ENCODE results near the gene TMEM121. TPM values are rescaled to one million over a fixed set of nuclear protein-coding genes. Genes with fewer than 3 reads are reported as not detected.

The TMEM121 gene
- polyA plus RNA-seq, 3 donors = 0.08 to 0.11 TPM; not detected in 1

DNA sequence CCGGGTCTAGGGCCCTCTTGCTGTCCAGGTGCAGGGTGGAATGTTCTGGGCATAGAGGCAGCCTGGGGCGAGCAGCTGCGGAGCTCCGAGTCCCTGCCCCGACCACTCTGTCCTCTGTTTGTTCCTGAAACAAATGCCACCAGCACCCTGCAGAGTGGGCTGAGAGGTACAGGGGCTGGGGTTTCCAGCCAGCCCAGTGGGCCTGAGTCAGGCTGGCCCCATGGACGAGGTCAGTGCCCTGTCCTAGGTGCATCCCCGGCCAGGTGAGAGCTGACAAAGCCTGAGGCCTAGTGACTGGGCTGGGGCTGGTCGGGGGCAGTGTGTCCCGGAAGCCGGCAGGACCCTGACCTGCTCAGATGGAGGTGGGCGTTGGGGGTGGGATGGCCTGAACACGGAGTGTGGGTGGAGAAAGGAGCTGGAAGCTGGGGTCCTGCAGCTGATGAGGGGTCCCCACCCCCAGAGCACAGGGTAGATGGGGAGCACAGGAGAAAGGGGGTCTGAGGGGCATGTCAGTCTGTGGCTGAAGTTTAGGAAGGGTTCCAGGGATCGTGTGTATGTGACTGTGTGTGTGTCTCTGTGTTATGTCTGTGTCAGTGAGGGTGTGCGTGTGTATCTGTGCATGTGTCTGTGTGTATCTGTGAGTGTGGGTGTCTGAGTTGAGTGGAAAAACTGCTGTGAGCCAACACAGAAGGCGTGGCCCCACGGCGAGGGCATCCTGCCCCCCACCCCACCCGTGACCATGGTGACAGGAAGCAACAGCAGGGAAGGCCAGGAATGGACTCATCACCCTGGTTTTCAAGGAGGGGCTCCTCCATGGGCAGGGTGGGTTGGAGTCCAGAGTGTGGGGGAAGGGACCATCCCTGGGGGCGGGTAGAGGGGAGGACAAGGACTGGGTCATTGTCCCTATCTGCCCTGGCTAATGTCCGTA is 42.0 kb upstream of the TMEM121 start:
- Histone ChIP-seq H3K4me1 (ENCODE audit: control insufficient read depth in 1 of 2, insufficient read depth in 2 of 2, low read length in 2 of 2) (peaks cover 76 to 84% of the 10 kb centered on the region in 2 donors), H3K79me2 (ENCODE audit: insufficient read depth, low read length) (no peaks in the 10 kb centered on the region), H3K4me2 (replicated peaks; ENCODE audit: extremely low read depth, low read length, poor library complexity, severe bottlenecking) (no peak overlapping the region), H3K27me3 (ENCODE audit: control insufficient read depth in 2 of 2, insufficient read depth in 2 of 2, low read length in 2 of 2) (peaks cover 4 to 52% of the 10 kb centered on the region in 2 donors), H3K9ac (ENCODE audit: insufficient read depth, low read length, poor library complexity, severe bottlenecking) (no peak overlapping the region), H3K27ac (ENCODE audit: low read depth in 1 of 2, low read length in 2 of 2) (no peak overlapping the region), H3K4me3 (replicated peaks in 1 of 3; ENCODE audit: low read depth in 2 of 3, low read length in 3 of 3) (no peak overlapping the region), H4K20me1 (ENCODE audit: insufficient read depth, low read length) (peaks cover 11% of the 10 kb centered on the region), H3K9me3 (replicated peaks in 1 of 2; ENCODE audit: control insufficient read depth in 1 of 2, insufficient read depth in 1 of 2, low read length in 2 of 2) (peaks cover 0 to 3% of the 10 kb centered on the region in 2 donors), H3K36me3 (replicated peaks in 1 of 2; ENCODE audit: control insufficient read depth in 1 of 2, insufficient read depth in 2 of 2, low read length in 2 of 2) (peaks cover 0 to 3% of the 10 kb centered on the region in 2 donors), H2AFZ (ENCODE audit: insufficient read depth, low read depth, low read length, poor library complexity, severe bottlenecking) (no peak overlapping the region)
- intact Hi-C loops (cut with micrococcal nuclease) = loop anchor here (5.0 to 10.0 kb wide), 2 partner anchors 412 to 420 kb away; partner anchors contain the start of gene GPR132 (in 1 of the 2)
- H3K27me3 Mint-ChIP-seq (ENCODE audit: low read depth in 3 of 3) = peaks cover 40 to 71% (median 43%) of the 10 kb centered on the region in 3 donors
- DNase-seq = peak; percentile 35 to 53 (median 44)
- peaks cover 5 to 10% of the 10 kb centered on the region in 2 donors for H3K36me3 Mint-ChIP-seq
- WGBS (ENCODE audit: insufficient coverage) = 91% methylated on average over 9 of the region's 20 CpGs
- H3K4me1 Mint-ChIP-seq = peaks cover 68% of the 10 kb centered on the region
- peaks cover 0 to 14% (median 6%) of the 10 kb centered on the region in 7 donors for H3K9me3 Mint-ChIP-seq
- peak overlapping the region; percentile 8 to 92 (median 88) for H3K27ac Mint-ChIP-seq
- TF ChIP-seq, protein P1, sequence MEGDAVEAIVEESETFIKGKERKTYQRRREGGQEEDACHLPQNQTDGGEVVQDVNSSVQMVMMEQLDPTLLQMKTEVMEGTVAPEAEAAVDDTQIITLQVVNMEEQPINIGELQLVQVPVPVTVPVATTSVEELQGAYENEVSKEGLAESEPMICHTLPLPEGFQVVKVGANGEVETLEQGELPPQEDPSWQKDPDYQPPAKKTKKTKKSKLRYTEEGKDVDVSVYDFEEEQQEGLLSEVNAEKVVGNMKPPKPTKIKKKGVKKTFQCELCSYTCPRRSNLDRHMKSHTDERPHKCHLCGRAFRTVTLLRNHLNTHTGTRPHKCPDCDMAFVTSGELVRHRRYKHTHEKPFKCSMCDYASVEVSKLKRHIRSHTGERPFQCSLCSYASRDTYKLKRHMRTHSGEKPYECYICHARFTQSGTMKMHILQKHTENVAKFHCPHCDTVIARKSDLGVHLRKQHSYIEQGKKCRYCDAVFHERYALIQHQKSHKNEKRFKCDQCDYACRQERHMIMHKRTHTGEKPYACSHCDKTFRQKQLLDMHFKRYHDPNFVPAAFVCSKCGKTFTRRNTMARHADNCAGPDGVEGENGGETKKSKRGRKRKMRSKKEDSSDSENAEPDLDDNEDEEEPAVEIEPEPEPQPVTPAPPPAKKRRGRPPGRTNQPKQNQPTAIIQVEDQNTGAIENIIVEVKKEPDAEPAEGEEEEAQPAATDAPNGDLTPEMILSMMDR (IDR thresholded peaks at IDR 0.05) = no peak
- H3K4me3 Mint-ChIP-seq = peak overlapping the region; percentile 20 to 85

DNA sequence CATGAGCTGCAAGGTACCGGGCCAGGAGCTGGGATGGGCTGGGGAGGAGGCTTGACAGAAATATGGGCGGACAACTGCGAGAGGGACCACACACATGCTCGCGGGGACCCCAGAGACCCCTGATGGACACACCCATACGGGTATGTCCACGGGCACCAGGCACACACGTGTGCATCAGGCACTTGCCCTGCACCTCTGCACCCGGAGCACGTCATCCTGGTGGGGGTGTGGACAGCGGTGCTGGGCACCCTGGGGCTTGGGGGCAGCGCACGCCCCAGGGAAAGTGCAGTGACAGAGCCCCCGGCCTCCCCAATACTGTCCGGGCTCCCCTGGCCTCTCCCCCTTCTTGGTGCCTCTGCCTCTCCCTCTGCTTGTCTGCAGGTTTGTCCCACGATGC is 41.4 kb upstream of the TMEM121 start:
- intact Hi-C loops (cut with micrococcal nuclease) = loop anchor here (5.0 to 10.0 kb wide), 2 partner anchors 413 to 420 kb away; partner anchors contain the start of gene GPR132 (in 1 of the 2)
- Histone ChIP-seq H4K20me1 (ENCODE audit: insufficient read depth, low read length) (peaks cover 13% of the 10 kb centered on the region), H2AFZ (ENCODE audit: insufficient read depth, low read depth, low read length, poor library complexity, severe bottlenecking) (no peak overlapping the region), H3K36me3 (replicated peaks in 1 of 2; ENCODE audit: control insufficient read depth in 1 of 2, insufficient read depth in 2 of 2, low read length in 2 of 2) (peaks cover 0 to 3% of the 10 kb centered on the region in 2 donors), H3K27me3 (ENCODE audit: control insufficient read depth in 2 of 2, insufficient read depth in 2 of 2, low read length in 2 of 2) (peaks cover 2 to 45% of the 10 kb centered on the region in 2 donors), H3K27ac (ENCODE audit: low read depth in 1 of 2, low read length in 2 of 2) (no peak overlapping the region), H3K9me3 (replicated peaks in 1 of 2; ENCODE audit: control insufficient read depth in 1 of 2, insufficient read depth in 1 of 2, low read length in 2 of 2) (no peaks in the 10 kb centered on the region), H3K4me1 (ENCODE audit: control insufficient read depth in 1 of 2, insufficient read depth in 2 of 2, low read length in 2 of 2) (peaks cover 81 to 91% of the 10 kb centered on the region in 2 donors), H3K79me2 (ENCODE audit: insufficient read depth, low read length) (no peaks in the 10 kb centered on the region), H3K4me2 (replicated peaks; ENCODE audit: extremely low read depth, low read length, poor library complexity, severe bottlenecking) (no peak overlapping the region), H3K4me3 (replicated peaks in 1 of 3; ENCODE audit: low read depth in 2 of 3, low read length in 3 of 3) (no peak overlapping the region), H3K9ac (ENCODE audit: insufficient read depth, low read length, poor library complexity, severe bottlenecking) (no peak overlapping the region)
- Mint-ChIP-seq H3K36me3 (peaks cover 5 to 12% of the 10 kb centered on the region in 2 donors), H3K27me3 (ENCODE audit: low read depth in 3 of 3) (peaks cover 34 to 65% (median 37%) of the 10 kb centered on the region in 3 donors), H3K4me1 (peaks cover 67% of the 10 kb centered on the region), H3K27ac (peak overlapping the region in 6 of 7 donors; percentile 8 to 92 (median 88)), H3K9me3 (peaks cover 0 to 8% (median 2%) of the 10 kb centered on the region in 7 donors), H3K4me3 (peak overlapping the region in 1 of 2 donors; percentile 85)
- no peak for DNase-seq
- TF ChIP-seq, protein P1 (IDR thresholded peaks at IDR 0.05) = no peak
- 93% methylated on average over 13 of the region's 16 CpGs for WGBS (ENCODE audit: insufficient coverage)

All from CD14-positive monocyte (primary cell).